C4-2B (cell line): ENCODE data around the gene TBCEL.

ENCODE experiments used
- ZFX ChIP-seq: fragments of 450-650 bp; IDR thresholded peaks from 2 replicates; pipeline ENCODE4 v1.6.1; 2017
- TF ChIP-seq, protein P1 (sequence below): fragments of 450-650 bp; conservative IDR thresholded peaks from 2 replicates; pipeline ENCODE4 v1.5.1; 2017; ENCODE audit warnings: mild to moderate bottlenecking

DNA sequence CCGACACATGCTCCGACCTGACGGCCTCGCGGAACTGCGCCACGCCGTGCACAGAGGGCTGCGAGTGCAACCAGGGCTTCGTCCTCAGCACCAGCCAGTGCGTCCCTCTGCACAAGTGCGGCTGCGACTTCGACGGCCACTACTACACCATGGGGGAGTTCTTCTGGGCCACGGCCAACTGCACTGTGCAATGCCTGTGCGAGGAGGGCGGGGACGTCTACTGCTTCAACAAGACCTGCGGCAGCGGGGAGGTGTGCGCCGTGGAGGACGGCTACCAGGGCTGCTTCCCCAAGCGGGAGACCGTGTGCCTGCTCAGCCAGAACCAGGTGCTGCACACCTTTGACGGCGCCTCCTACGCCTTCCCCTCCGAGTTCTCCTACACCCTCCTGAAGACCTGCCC lies 103.9 kb downstream of the TBCEL start:
- TF ChIP-seq, protein P1, sequence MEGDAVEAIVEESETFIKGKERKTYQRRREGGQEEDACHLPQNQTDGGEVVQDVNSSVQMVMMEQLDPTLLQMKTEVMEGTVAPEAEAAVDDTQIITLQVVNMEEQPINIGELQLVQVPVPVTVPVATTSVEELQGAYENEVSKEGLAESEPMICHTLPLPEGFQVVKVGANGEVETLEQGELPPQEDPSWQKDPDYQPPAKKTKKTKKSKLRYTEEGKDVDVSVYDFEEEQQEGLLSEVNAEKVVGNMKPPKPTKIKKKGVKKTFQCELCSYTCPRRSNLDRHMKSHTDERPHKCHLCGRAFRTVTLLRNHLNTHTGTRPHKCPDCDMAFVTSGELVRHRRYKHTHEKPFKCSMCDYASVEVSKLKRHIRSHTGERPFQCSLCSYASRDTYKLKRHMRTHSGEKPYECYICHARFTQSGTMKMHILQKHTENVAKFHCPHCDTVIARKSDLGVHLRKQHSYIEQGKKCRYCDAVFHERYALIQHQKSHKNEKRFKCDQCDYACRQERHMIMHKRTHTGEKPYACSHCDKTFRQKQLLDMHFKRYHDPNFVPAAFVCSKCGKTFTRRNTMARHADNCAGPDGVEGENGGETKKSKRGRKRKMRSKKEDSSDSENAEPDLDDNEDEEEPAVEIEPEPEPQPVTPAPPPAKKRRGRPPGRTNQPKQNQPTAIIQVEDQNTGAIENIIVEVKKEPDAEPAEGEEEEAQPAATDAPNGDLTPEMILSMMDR: no peak
- no peak for TF ChIP-seq ZFX
